HG03060 (cell line): ENCODE results near the gene MEI1.

ENCODE experiments used
- ATAC-seq: cut with Tn5 transposase; IDR thresholded peaks from one replicate; pipeline ENCODE4 v1.9.1; 2021; ENCODE audit warnings: low read depth, moderate number of reproducible peaks; ENCODE audit not compliant: unreplicated experiment

Gene MEI1

GRCh38 chr22:41779929-41780505 is 80.7 kb downstream of the MEI1 start:
- no peak for ATAC-seq

- peak; percentile 59 for ATAC-seq
Measured at GRCh38 chr22:41780746-41781505, 81.6 kb downstream of the MEI1 start.

- ATAC-seq, result peak; percentile 12
Measured at GRCh38 chr22:41781507-41781906, 82.2 kb downstream of the MEI1 start.

GRCh38 chr22:41782316-41782715 is 83.0 kb downstream of the MEI1 start:
- no peak for ATAC-seq

- no peak for ATAC-seq
Measured at GRCh38 chr22:41782751-41783150, 83.4 kb downstream of the MEI1 start.

GRCh38 chr22:41787331-41787730 is 88.0 kb downstream of the MEI1 start:
- no peak for ATAC-seq

- no peak for ATAC-seq
Measured at GRCh38 chr22:41793871-41794270, 94.6 kb downstream of the MEI1 start.

GRCh38 chr22:41798736-41799135 is 99.4 kb downstream of the MEI1 start:
- ATAC-seq, result no peak

- ATAC-seq, result no peak
Measured at GRCh38 chr22:41799486-41800347, 100.4 kb downstream of the MEI1 start.

- ATAC-seq, result peak; percentile 74
Measured at GRCh38 chr22:41800348-41801146, 101.2 kb downstream of the MEI1 start, which contains the start of gene CCDC134. Gene CCDC134, plus strand, starts transcription at chr22:41800679. Its CDS starts 8,212 bp downstream, at chr22:41808891.

GRCh38 chr22:41801147-41801819 is 102.0 kb downstream of the MEI1 start:
- no peak for ATAC-seq

- ATAC-seq, result no peak
Measured at GRCh38 chr22:41801886-41802285, 102.6 kb downstream of the MEI1 start.

GRCh38 chr22:41805639-41806038 is 106.3 kb downstream of the MEI1 start:
- no peak for ATAC-seq

- no peak for ATAC-seq
Measured at GRCh38 chr22:41808400-41808799, 109.1 kb downstream of the MEI1 start.

GRCh38 chr22:41810022-41810421 is 110.7 kb downstream of the MEI1 start:
- no peak for ATAC-seq

- no peak for ATAC-seq
Measured at GRCh38 chr22:41812805-41813545, 113.7 kb downstream of the MEI1 start.

GRCh38 chr22:41813726-41814410 is 114.6 kb downstream of the MEI1 start:
- ATAC-seq, result no peak

GRCh38 chr22:41815716-41816115 is 116.4 kb downstream of the MEI1 start:
- ATAC-seq, result no peak

- no peak for ATAC-seq
Measured at GRCh38 chr22:41816241-41816640, 116.9 kb downstream of the MEI1 start.
